ENCODE data around the gene MBNL1.
"Not testable (repeated sequence)": the region's sequence is repeated elsewhere in the genome, so short reads cannot be mapped to it uniquely, and the experiment has no call there.

MBNL1 gene

GRCh38 chr3:152350139-152350538 is 81.4 kb downstream of the MBNL1 start:
- DNase-seq (ENCODE audit: low read depth) = no peak

- DNase-seq (ENCODE audit: low read depth) = no peak
Observed at GRCh38 chr3:152350776-152351175, 82.0 kb downstream of the MBNL1 start.

DNA sequence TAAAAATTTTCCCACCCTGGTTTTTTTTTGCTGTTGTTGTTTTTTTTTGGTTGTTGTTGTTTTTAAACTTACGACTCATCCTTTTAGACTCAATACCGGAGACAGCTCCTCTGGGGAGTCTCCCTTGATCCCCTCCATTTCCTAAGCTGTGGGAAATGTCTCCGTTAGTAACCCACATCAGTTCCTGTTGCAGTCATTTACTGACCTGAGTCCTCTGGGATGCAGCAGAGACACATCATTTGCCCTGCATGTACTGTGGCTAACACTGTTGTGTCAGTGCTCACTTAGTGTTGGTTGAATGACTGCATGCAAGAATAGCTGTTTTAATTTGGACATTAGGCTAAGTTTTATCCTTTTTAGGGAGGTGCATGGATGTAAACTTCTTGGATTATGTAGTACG is 83.8 kb downstream of the MBNL1 start:
- DNase-seq (ENCODE audit: low read depth) = no peak

DNA sequence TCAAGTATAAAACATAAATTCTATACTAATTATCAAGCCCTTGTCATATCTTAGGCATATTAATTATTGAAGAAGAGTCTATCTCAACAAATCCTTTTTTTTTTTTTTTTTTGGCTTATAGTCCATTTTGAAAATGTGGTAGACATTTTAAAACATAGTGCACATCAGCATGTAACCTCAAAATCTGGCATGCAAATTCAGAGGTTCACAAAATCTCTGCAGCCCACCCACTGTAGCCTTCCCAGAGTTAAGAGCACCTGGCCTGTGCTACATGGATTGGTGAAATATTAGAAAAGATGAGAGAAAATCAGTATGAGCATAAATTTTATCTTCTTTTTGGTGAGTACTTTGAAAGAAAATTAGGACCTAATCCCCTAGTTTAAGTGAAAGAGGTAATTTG is 84.8 kb downstream of the MBNL1 start:
- DNase-seq (ENCODE audit: low read depth) = no peak

DNA sequence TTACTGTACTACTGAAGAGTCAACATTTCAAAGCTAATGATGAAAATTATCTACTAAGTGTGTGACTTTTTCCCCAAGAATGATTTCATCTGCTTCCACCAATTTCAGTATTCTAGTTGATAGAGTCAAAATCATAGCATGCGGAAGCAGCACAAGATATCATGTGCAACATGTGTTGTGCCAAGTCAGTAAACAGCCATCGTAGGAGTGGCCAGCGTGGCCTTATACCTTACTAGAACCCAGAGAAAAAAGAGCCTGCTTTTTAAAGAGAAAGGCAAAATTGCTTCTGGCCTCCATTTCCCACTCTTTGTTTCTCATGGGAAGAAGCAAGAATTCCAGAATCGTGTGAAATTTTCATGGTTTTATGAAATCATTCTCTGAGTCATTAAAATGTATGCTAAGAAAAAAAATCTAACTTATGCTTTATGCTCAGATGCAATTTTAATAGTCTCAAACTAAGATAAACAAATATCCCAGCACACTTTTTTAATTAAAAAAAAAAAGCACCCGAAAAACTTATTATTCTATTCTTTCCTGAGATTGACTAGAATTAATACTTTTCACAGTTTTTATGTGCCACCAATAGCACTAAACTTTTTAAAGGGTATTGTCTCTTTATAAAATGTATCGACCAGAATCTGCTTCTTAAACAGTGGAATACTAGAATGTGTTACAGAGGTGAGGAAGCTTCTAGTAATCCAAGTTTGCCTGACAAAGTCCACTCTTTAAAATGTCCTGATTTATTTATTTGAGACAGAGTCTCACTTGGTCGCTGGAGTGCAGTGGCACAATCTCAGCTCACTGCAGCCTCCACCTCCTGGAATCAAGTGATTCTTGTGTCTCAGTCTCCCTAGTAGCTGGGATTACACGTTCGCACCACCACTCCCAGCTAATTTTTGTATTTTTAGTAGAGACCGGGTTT is 87.3 kb downstream of the MBNL1 start:
- no peak for DNase-seq (ENCODE audit: low read depth)

GRCh38 chr3:152356870-152357276 is 88.1 kb downstream of the MBNL1 start:
- DNase-seq (ENCODE audit: low read depth) = no peak

- no peak for DNase-seq (ENCODE audit: low read depth)
Observed at GRCh38 chr3:152357587-152357986, 88.9 kb downstream of the MBNL1 start.

DNA sequence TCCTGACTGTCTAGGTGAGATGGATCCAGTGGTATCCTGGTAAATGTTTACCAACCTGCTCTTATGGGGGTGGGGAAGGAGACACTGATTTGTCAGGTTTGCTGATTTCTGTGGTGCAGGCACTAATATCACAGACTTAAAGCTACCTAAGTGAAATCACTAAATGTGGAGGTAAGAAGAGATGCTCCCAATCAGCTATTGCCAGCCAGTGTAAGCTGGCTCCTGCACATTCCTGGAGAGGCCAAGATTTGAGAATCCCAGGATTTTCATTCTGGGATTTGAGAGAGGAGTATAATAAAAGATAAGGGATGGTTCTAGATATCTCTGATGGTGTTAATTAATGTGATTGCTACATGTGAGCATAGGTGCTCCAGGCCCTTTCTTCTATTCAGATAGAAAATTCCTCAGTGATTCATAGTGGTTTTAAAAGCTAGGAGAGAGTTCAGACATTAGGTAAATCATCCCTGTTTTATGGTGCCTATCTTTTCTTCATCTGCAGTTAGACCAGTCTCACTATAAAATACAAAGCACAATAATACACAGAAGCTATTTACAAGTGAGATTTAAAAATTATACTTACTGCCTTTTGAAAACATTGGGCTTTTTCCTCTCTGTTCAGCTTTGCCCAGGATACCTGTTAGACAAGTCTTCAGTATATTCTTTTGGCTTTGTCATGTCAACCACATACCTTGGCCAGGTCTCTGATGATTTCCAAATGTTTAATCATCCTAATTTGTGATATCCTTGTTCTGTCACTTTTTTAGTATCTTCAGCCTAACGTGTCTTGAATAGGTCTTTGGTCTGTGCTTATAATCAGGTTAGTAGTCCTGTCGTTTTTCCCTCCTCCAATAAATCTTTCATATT is 90.9 kb downstream of the MBNL1 start:
- DNase-seq (ENCODE audit: low read depth) = no peak

GRCh38 chr3:152360302-152360701 is 91.6 kb downstream of the MBNL1 start:
- DNase-seq (ENCODE audit: low read depth) = no peak

DNA sequence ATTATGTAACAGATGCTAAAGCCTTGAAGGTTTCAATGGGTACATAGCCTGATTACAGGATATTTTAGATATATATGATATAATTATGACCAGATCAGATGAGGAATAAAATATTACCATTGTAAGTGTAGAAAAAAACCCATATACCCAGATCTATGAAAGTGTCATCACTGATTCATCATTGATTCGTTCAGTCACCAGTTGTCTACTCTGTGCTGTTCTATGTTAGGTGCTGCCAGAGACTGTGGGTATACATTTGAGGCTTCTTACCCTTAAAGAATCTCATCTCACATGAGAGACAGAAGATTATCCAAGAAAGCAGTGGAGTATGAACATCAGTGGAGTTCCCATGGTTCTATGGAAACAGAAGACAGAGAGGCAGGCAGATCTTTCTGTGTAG is 92.2 kb downstream of the MBNL1 start:
- DNase-seq (ENCODE audit: low read depth) = no peak

DNA sequence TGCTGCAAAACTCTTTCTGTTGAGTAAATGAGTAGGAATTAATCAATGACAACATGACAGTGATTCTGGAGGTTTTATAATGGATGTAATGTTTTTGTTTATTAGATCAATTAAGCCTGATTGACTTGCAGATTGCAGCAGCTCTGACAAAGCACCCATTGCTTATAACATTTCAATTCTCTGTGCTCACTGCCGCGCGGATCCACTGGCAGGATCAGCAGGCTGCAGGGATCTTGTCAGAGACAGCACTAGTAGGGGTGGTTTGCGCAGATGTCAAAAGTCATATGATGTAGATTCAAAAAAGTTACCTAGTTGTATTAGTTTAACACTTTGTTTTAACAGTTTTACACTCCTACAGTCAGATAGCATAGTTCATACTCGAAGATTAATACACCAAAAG is 93.4 kb downstream of the MBNL1 start:
- DNase-seq (ENCODE audit: low read depth) = no peak

- no peak for DNase-seq (ENCODE audit: low read depth)
Observed at GRCh38 chr3:152364237-152364636, 95.5 kb downstream of the MBNL1 start.

DNA sequence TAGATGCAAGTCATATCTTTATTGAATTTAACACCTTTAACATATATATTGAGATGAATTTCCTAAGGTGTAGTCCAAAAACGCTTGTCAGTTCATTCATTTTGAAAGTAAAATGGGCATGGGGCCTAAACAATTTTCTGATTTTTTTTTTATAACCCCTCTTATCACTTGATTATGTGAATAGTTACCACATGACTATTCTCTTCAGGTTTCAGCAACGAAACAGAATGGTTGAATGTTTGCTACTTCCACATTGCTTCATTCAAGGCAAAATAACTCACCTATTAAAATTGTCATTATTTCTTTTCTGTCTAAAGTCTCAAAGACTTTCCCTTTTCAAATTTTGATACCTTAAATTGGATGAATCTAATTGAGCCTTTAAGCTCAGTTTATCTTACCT is 96.4 kb downstream of the MBNL1 start:
- DNase-seq (ENCODE audit: low read depth) = no peak

DNA sequence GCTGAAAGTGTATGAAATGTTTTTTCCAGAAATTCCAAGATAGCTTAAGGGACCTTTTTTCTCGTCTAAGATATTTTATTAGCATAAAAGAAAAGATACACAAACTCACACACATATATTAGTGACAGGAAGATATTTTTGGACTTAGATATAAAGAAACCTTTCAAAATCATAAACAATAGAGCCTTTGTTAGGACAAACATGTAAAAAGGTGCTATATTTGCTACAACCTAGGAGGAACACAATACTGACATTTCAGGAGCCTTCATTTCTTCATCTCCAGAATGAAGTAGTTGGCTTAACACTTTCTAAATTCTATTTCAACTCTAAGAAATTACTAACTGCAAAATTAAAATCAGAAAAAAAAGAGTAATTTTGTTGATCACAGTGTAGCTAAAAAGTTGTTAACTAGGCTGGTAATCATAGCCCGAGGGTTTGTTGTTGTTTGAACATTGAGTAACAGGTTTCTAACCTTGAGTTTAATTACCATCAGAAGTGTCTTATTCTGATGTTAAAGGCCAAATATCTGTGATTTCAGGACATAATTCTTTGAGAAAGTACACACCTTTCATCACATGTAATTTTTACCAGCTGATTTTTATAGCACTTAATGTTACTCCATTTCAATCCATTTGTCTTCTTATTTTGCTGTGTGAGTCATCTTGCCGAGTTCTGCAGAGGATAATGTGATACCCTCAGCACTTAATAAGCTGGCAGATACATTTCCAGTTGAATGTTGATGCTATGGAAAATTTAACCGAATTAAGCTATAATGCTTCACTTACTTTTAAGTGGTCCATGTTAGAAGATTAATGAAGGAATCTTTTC is 97.3 kb downstream of the MBNL1 start:
- DNase-seq (ENCODE audit: low read depth) = no peak

GRCh38 chr3:152367192-152367591 is 98.5 kb downstream of the MBNL1 start:
- DNase-seq (ENCODE audit: low read depth) = not testable (repeated sequence)

GRCh38 chr3:152372633-152373032 is 103.9 kb downstream of the MBNL1 start:
- not testable (repeated sequence) for DNase-seq (ENCODE audit: low read depth)

DNA sequence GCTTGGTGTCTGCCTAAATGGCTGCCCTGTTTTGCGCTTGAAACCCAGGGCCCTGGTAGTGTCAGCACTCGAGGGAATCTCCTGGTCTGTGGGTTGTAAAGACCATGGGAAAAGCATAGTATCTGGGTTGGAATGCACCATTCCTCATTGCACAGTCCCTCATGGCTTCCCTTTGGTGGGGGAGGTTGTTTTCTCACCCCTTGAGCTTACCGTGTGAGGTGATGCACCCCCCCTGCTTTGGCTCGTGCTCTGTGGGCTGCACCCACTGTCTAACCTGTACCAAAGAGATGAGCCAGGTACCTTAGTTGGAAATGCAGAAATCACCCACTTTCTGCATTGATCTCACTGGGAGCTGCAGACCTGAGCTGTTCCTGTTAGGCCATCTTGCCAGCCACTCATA is 104.7 kb downstream of the MBNL1 start:
- DNase-seq (ENCODE audit: low read depth) = no peak

DNA sequence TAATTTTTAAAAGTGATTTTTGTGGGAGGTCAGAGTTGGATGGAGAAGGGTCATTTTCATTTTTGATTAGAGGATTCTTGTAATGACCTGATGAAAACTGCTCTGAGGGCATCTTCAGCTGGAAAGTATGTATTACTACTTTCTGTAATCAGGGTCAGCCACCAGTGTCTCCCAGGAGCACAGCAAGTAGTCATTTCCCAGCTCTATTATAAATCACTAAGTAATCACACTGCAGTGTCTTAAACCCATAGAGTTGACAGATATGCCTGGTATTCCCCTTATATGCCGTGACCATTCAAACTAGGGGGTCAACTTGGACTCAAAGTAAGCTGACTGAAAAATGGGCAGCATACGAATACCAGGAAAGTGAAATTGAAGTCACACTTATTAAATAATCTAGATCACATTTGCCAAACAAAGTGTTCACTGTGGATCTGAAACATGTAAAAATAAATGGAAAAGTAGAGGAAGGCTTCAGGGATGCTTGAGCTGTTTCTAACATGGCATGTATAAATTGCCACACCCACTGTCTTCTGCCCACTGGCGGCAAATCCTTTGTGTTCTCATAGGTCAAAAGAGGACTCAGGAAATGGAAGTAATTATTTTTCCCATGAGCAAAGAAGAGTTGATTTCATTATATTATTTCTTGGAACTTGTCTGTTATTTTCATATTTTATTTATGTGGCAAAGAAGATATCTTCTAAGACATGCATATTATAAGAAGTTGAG is 105.7 kb downstream of the MBNL1 start:
- no peak for DNase-seq (ENCODE audit: low read depth)

- DNase-seq (ENCODE audit: low read depth) = no peak
Observed at GRCh38 chr3:152375546-152375945, 106.8 kb downstream of the MBNL1 start.

DNA sequence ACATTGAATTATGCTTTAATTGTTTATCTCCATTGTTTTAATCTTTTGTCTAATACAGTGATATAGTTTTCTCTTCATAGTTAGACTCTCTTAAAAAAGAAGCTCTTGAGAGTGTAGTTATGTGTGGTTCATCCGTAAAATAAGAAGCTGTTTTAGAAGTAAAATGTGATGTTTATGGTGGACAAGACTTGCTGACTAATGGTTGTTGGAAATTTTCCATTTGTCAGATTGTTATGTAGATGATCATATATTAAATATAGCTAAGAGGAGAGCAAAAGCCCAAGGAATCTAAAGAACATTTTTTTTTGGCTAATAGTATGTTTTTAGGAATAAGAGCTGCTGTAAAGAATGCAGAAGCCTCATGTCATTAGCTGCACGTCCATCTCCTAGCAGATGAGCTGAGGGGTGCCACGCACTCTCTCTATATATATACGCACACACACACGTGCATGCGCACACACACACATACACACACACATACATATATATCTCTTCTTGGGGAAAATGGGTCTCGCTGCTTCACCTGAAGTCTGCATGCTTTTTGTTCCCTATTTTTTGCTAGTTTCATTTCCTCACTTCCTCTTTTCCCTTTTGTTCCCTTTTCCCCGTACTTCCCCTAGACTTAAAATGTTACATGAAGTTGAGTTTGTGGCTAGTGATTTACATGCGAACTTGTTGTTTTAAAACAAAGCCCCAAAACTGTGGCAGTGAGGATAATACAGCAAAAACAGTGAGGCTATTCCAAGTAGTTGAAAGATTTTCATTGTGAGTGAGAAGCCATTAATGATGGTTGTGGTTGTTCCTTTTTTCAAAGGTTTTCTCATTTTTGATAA is 107.8 kb downstream of the MBNL1 start:
- DNase-seq (ENCODE audit: low read depth) = no peak

Data from T follicular helper cell (primary cell).